Neural cell (in vitro differentiated cells): Measurements from ENCODE around the gene TMSB4X. TPM values are rescaled to one million over a fixed set of nuclear protein-coding genes. Genes with fewer than 3 reads are reported as not detected.

Experiments
- H2AFZ ChIP-seq: fragments of 200-600, 300-800 bp; sonication (generic), shearing (Covaris generic); 2 replicates; pipeline ENCODE4 v1.6.0; 2014; ENCODE audit warnings: low read depth, mild to moderate bottlenecking, antibody characterized with exemption, low read length, moderate library complexity
- H3F3A ChIP-seq: fragments of 200-600 bp; shearing (Covaris generic); 2 replicates; pipeline ENCODE4 v1.6.1; 2016; ENCODE audit warnings: mild to moderate bottlenecking, moderate library complexity, mixed read lengths, antibody characterized with exemption, low read length; ENCODE audit not compliant: insufficient read depth, poor library complexity, severe bottlenecking
- H3K27ac ChIP-seq: fragments of 200-600, 300-800 bp; sonication (generic), shearing (Covaris generic); 2 replicates; pipeline ENCODE4 v1.5.1; 2014; ENCODE audit warnings: mild to moderate bottlenecking, low read length, moderate library complexity
- H3K27me3 ChIP-seq: fragments of 300-800, 200-600 bp; sonication (generic), shearing (Covaris generic); 2 replicates; pipeline ENCODE4 v1.6.0; 2014; ENCODE audit warnings: mild to moderate bottlenecking, low read depth, low read length, moderate library complexity; ENCODE audit not compliant: insufficient read depth
- H3K36me3 ChIP-seq: fragments of 300-800, 200-600 bp; sonication (generic), shearing (Covaris generic); 2 replicates; pipeline ENCODE4 v1.5.1; 2014; ENCODE audit warnings: mild to moderate bottlenecking, antibody characterized with exemption, low read length, moderate library complexity; ENCODE audit not compliant: insufficient read depth
- H3K4me2 ChIP-seq: fragments of 300-800, 200-600 bp; sonication (generic), shearing (Covaris generic); 2 replicates; pipeline ENCODE4 v1.6.0; 2014; ENCODE audit warnings: mild to moderate bottlenecking, low read length
- H3K4me3 ChIP-seq: fragments of 300-800, 200-600 bp; sonication (generic), shearing (Covaris generic); 2 replicates; pipeline ENCODE4 v1.5.1; 2014; ENCODE audit warnings: mild to moderate bottlenecking, low read length, moderate library complexity
- H3K79me2 ChIP-seq: fragments of 200-600 bp; shearing (Covaris generic); replicated peaks from 2 replicates; pipeline ENCODE4 v1.6.0; 2014; ENCODE audit warnings: mild to moderate bottlenecking, low read length, moderate library complexity; ENCODE audit not compliant: insufficient read depth
- H3K9ac ChIP-seq: fragments of 300-800, 200-600 bp; sonication (generic), shearing (Covaris generic); 2 replicates; pipeline ENCODE4 v1.6.1; 2016; ENCODE audit warnings: mild to moderate bottlenecking, low read length, mixed read lengths
- H3K9me2 ChIP-seq: fragments of 200-600 bp; shearing (Covaris generic); 2 replicates; pipeline ENCODE4 v1.6.1; 2016; ENCODE audit warnings: mild to moderate bottlenecking, low read length, mixed read lengths; ENCODE audit not compliant: insufficient read depth
- H3K9me3 ChIP-seq: fragments of 200-600, 300-800 bp; sonication (generic), shearing (Covaris generic); 2 replicates; pipeline ENCODE4 v1.6.1; 2016; ENCODE audit warnings: mild to moderate bottlenecking, mixed run types, low read length, moderate library complexity, mixed read lengths
- H4K20me1 ChIP-seq: fragments of 200-600 bp; shearing (Covaris generic); 2 replicates; pipeline ENCODE4 v1.6.1; 2016; ENCODE audit warnings: mild to moderate bottlenecking, mixed run types; ENCODE audit not compliant: insufficient read depth
- CTCF ChIP-seq: fragments of 450-650 bp; IDR thresholded peaks from 2 replicates; pipeline ENCODE4 v1.5.1; 2014; ENCODE audit warnings: antibody characterized with exemption, mild to moderate bottlenecking, moderate library complexity; ENCODE audit not compliant: poor library complexity, severe bottlenecking
- EP300 ChIP-seq: fragments of 450-650 bp; conservative IDR thresholded peaks from 2 replicates; pipeline ENCODE4 v1.6.1; 2014; ENCODE audit warnings: antibody characterized with exemption, mild to moderate bottlenecking, moderate library complexity; ENCODE audit not compliant: poor library complexity, severe bottlenecking
- EZH2 ChIP-seq: fragments of 200-600, 300-800 bp; shearing (Covaris generic), sonication (generic); IDR thresholded peaks from 2 replicates; pipeline ENCODE4 v1.6.1; 2014; ENCODE audit warnings: antibody characterized with exemption, low read length, borderline replicate concordance, mild to moderate bottlenecking; ENCODE audit not compliant: insufficient read depth, poor library complexity, severe bottlenecking
- MXI1 ChIP-seq: fragments of 450-650 bp; conservative IDR thresholded peaks from 2 replicates; pipeline ENCODE4 v1.6.1; 2014; ENCODE audit warnings: antibody characterized with exemption, mild to moderate bottlenecking; ENCODE audit not compliant: poor library complexity, severe bottlenecking
- POLR2AphosphoS5 ChIP-seq: IDR thresholded peaks from 2 replicates; pipeline ENCODE4 v1.6.1; 2012
- RAD21 ChIP-seq: fragments of 450-650 bp; conservative IDR thresholded peaks from 2 replicates; pipeline ENCODE4 v1.6.1; 2014; ENCODE audit warnings: antibody characterized with exemption, mild to moderate bottlenecking, moderate library complexity
- SMC3 ChIP-seq: fragments of 450-650 bp; conservative IDR thresholded peaks from 2 replicates; pipeline ENCODE4 v1.6.1; 2014; ENCODE audit warnings: antibody characterized with exemption, mild to moderate bottlenecking, moderate library complexity; ENCODE audit not compliant: poor library complexity
- TAF1 ChIP-seq: IDR thresholded peaks from 2 replicates; pipeline ENCODE4 v1.6.1; 2012; ENCODE audit warnings: low read depth
- polyA plus RNA-seq: library from polyadenylated mRNA; depleted of rRNA; stranded (reverse); fragments of >200 nt; gene quantifications from 2 replicates; pipeline ENCODE4 v1.2.3, GENCODE V29; 2014
- TF ChIP-seq, protein P1 (sequence below): IDR thresholded peaks from 2 replicates; pipeline ENCODE4 v1.6.1; 2012; ENCODE audit warnings: borderline replicate concordance

TMSB4X gene
- polyA plus RNA-seq, 1 donor from 2014 or later = 11,381 TPM

- no peaks in the 10 kb centered on the region for H3F3A ChIP-seq
- H3K9me2 ChIP-seq = no peaks in the 10 kb centered on the region
- no peaks in the 10 kb centered on the region for H3K36me3 ChIP-seq
- H3K9me3 ChIP-seq = no peaks in the 10 kb centered on the region
- H2AFZ ChIP-seq = no peak overlapping the region
- no peaks in the 10 kb centered on the region for H3K27me3 ChIP-seq
- no peak overlapping the region for H3K4me2 ChIP-seq
- no peak overlapping the region for H3K9ac ChIP-seq
- H3K4me3 ChIP-seq = no peak overlapping the region
- no peaks in the 10 kb centered on the region for H4K20me1 ChIP-seq
- no peaks in the 10 kb centered on the region for H3K79me2 ChIP-seq
- H3K27ac ChIP-seq = no peak overlapping the region
- TF ChIP-seq TAF1 (no peak), MXI1 (no peak), EP300 (no peak), SMC3 (no peak), CTCF (no peak), EZH2 (no peak), RAD21 (no peak), POLR2AphosphoS5 (no peak)
- TF ChIP-seq, protein P1, sequence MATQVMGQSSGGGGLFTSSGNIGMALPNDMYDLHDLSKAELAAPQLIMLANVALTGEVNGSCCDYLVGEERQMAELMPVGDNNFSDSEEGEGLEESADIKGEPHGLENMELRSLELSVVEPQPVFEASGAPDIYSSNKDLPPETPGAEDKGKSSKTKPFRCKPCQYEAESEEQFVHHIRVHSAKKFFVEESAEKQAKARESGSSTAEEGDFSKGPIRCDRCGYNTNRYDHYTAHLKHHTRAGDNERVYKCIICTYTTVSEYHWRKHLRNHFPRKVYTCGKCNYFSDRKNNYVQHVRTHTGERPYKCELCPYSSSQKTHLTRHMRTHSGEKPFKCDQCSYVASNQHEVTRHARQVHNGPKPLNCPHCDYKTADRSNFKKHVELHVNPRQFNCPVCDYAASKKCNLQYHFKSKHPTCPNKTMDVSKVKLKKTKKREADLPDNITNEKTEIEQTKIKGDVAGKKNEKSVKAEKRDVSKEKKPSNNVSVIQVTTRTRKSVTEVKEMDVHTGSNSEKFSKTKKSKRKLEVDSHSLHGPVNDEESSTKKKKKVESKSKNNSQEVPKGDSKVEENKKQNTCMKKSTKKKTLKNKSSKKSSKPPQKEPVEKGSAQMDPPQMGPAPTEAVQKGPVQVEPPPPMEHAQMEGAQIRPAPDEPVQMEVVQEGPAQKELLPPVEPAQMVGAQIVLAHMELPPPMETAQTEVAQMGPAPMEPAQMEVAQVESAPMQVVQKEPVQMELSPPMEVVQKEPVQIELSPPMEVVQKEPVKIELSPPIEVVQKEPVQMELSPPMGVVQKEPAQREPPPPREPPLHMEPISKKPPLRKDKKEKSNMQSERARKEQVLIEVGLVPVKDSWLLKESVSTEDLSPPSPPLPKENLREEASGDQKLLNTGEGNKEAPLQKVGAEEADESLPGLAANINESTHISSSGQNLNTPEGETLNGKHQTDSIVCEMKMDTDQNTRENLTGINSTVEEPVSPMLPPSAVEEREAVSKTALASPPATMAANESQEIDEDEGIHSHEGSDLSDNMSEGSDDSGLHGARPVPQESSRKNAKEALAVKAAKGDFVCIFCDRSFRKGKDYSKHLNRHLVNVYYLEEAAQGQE = no peak
Measured at GRCh38 chrX:12946406-12946805, 28.5 kb upstream of the TMSB4X start.

DNA sequence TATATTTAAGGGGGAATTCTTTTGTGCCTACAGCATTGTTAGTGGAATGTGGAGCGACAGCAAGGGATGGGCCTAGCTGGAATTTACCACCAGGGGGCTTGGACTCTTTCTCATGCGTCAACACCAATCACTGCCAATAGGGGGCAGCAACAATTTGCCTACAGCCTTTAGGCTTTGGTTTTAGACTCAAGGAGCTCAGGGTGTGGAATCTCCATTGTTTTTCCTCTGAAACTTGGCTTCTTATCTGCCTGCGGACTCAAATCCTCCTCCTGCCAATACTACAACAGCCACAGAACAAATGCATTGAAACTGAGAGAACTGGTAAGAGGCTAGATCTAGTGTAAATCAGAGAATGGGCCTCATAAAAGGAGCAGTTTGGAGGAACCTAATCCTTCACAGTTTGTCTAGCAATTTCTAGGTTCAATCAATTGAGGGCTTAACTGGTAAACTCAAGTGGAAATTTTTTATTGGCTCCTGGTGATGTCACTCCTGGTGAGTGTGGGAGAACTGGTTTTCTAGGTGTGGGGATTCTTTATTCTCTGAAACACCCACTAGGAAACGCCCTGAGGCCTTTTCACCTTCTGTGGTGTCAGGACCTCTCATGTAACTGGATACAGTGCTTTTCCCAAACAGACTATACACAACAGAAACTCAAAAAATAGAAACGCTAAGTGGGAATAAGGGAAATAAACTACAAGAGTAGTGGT lies 27.9 kb upstream of the TMSB4X start:
- TF ChIP-seq MXI1 = no peak
- TF ChIP-seq EP300 = no peak
- TF ChIP-seq, protein P1 = no peak
- TF ChIP-seq POLR2AphosphoS5 = no peak
- no peak for TF ChIP-seq TAF1
- TF ChIP-seq RAD21 = peak; percentile 37
- TF ChIP-seq CTCF = peak; percentile 58
- TF ChIP-seq SMC3 = peak; percentile 38
- TF ChIP-seq EZH2 = no peak
- H3K9me2 ChIP-seq = no peaks in the 10 kb centered on the region
- H3F3A ChIP-seq = no peaks in the 10 kb centered on the region
- no peak overlapping the region for H2AFZ ChIP-seq
- no peak overlapping the region for H3K27ac ChIP-seq
- no peak overlapping the region for H3K4me3 ChIP-seq
- no peaks in the 10 kb centered on the region for H4K20me1 ChIP-seq
- no peak overlapping the region for H3K4me2 ChIP-seq
- no peaks in the 10 kb centered on the region for H3K9me3 ChIP-seq
- H3K36me3 ChIP-seq = no peaks in the 10 kb centered on the region
- H3K9ac ChIP-seq = no peak overlapping the region
- H3K79me2 ChIP-seq = no peaks in the 10 kb centered on the region
- H3K27me3 ChIP-seq = no peaks in the 10 kb centered on the region
